ENCODE results near the gene GSTA4.
"Not testable (repeated sequence)": the region's sequence is repeated elsewhere in the genome, so short reads cannot be mapped to it uniquely, and the experiment has no call there.

GSTA4 gene

DNA sequence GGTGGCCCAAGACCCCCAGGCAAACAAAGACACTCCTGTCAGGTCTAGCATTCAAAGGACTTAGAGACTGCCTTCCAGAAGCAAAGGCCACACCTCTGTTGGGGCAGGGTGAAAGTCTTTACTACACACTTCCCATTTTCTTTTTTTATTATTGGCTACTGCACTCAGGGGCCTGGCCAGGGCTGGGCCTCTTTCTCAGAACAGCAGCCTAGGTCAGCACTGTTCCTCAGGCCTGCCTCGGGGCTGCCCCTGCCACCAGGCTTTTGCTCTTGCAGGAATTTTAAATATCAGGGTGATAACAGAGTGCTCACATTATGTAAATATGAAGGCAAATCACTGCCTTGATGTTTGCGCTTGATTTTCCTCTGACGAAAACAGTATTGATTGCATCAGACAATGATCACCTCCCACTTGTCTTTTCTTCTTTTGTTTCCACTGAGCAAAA lies 18.5 kb downstream of the GSTA4 start:
- in situ Hi-C loops (cut with MboI; ENCODE audit: low sequenced_read_pairs) = no loop called here

DNA sequence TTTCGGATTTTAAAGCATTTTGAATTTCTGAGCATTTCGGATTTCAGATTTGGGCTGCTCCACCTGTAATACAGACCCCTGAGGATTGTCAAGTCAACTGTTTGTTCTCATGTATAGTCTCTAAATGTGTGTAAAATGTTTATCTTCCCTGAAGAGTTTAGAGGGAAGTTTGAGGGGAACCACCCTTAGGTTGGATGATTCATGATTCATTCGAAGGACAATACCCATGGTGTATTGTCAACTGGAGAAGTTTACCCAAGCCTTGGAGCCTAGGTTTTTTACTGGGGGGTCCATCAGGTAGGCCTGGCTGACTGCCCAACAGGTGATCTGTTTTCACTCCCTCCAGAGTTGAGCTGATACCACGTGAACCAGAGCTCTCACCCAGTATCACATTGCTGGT lies 18.9 kb downstream of the GSTA4 start:
- in situ Hi-C loops (cut with MboI; ENCODE audit: low sequenced_read_pairs) = no loop called here

- in situ Hi-C loops (cut with MboI; ENCODE audit: low sequenced_read_pairs) = no loop called here
These were observed 19.5 kb downstream of the GSTA4 start for GRCh38 chr6:52975580-52975979.

DNA sequence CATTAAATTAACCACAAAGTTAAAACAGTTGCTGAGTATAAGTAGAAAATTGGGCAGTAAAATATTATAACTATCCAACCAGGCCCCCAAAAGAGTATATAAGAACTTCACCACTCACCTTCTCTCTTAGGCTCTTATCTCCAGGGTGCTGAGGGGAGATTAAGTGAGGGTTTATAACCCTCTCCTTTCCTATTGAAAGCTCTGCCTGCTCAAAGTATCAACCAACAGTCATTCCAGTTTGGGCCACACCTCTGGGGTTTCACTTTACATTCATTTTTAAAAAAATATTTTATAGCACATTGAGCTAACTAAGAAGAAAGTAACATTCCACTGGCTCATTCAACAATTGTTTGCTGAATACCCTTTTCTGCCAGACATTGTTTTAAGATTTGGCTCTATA lies 22.1 kb downstream of the GSTA4 start:
- in situ Hi-C loops (cut with MboI; ENCODE audit: low sequenced_read_pairs) = no loop called here

GRCh38 chr6:52969359-52969758 lies 25.7 kb downstream of the GSTA4 start:
- in situ Hi-C loops (cut with MboI; ENCODE audit: low sequenced_read_pairs) = no loop called here

DNA sequence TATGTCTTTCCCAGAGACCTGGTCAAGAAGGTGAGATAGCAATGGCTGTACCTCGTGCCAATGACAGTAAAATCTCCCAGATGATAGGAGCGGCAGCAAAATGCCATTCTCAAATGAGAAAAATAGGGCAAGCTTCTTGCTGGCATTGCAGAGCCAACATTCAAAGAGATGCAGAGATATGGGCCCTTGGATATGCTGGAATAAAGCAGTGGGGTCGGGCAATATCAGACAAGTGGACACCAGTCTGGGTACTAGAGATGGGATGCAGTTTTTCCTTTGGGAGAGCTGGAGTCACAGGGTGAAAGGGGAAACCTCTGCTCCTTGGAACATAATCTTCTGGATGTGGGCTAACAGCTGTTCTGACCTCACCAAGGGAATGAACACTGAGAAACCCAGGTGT lies 29.0 kb downstream of the GSTA4 start:
- in situ Hi-C loops (cut with MboI; ENCODE audit: low sequenced_read_pairs) = no loop called here

- in situ Hi-C loops (cut with MboI; ENCODE audit: low sequenced_read_pairs) = no loop called here
These were observed 29.7 kb downstream of the GSTA4 start for GRCh38 chr6:52965380-52965779.

DNA sequence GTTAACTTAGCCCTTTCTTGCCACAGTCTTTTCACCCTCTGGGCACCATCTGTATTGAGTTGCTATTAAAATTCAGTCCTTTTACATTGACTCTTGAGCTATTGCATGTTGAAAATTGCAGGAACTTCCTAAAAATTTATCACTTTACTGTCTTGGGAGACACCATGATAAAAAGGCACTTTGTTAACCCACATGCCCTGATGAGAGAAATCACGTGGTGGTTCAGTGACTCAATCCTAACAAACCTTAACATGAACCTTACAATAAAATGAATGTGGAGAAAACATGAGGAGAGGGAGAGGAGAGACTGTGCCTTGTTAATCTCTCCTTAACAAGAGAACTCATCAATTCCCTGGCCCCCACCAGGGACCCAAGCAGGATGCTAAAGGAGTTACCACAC lies 30.8 kb downstream of the GSTA4 start:
- in situ Hi-C loops (cut with MboI; ENCODE audit: low sequenced_read_pairs) = no loop called here

- in situ Hi-C loops (cut with MboI; ENCODE audit: low sequenced_read_pairs) = no loop called here
These were observed 32.4 kb downstream of the GSTA4 start for GRCh38 chr6:52962701-52963100.

- in situ Hi-C loops (cut with MboI; ENCODE audit: low sequenced_read_pairs) = not testable (repeated sequence)
These were observed 34.1 kb downstream of the GSTA4 start for GRCh38 chr6:52961022-52961421.

- in situ Hi-C loops (cut with MboI; ENCODE audit: low sequenced_read_pairs) = not testable (repeated sequence)
These were observed 34.9 kb downstream of the GSTA4 start for GRCh38 chr6:52960211-52960610.

DNA sequence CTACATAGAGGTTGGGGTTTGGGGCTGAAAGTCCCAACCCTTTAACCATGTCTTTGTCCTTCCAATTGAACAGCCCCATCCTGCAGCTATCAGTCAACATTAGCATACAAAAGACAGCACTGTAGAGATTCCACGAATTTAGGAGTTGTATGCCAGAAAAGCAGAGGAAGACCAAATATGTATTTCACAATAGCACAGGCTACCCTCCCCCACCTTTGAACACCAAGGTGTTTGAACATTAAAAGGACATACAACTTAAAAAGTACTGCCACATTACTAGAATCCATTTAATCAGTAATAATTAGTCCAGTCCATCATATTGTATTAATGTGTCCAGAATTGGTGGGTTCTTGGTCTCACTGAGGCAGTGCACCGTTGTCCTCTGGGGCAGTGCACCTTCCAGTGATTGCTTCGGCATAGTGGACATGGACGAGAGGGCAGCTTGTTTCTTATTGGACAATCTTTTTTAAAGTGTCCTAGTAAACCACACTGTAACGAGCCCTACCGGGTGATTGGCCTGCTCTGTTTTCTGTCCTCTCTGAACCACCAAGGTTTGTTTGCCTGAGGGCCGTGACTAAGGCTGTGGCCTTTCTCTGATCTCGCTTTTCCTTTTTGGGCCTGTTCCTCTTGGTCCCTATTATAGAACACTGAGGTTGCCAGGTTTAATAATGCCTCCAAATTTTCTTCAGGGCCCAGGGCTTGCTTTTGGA lies 36.4 kb downstream of the GSTA4 start:
- in situ Hi-C loops (cut with MboI; ENCODE audit: low sequenced_read_pairs) = no loop called here

- in situ Hi-C loops (cut with MboI; ENCODE audit: low sequenced_read_pairs) = no loop called here
These were observed 39.2 kb downstream of the GSTA4 start for GRCh38 chr6:52955871-52956270.

GRCh38 chr6:52953911-52954839 lies 40.9 kb downstream of the GSTA4 start:
- in situ Hi-C loops (cut with MboI; ENCODE audit: low sequenced_read_pairs) = no loop called here

- in situ Hi-C loops (cut with MboI; ENCODE audit: low sequenced_read_pairs) = no loop called here
These were observed 48.8 kb downstream of the GSTA4 start for GRCh38 chr6:52946306-52946705.

- in situ Hi-C loops (cut with MboI; ENCODE audit: low sequenced_read_pairs) = not testable (repeated sequence)
These were observed 52.3 kb downstream of the GSTA4 start for GRCh38 chr6:52942821-52943220.

DNA sequence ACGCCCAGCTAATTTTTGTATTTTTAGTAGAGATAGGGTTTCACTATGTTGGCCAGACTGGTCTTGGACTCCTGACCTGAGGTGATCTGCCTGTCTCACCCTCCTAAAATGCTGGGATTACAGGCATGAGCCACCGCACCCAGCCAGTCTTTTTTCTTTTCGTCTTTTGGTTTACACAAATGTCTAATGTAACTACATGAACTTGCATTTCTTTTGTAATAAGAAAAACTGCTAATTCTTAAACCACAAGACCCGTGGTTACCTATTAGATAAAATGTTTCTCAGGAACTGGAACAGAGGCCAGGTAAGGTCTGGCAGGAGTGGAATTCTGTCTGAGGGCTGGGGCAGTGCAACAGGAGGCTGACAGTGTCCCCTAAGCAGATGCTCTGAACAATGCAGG lies 52.9 kb downstream of the GSTA4 start:
- in situ Hi-C loops (cut with MboI; ENCODE audit: low sequenced_read_pairs) = no loop called here

GRCh38 chr6:52937908-52938307 lies 57.2 kb downstream of the GSTA4 start:
- in situ Hi-C loops (cut with MboI; ENCODE audit: low sequenced_read_pairs) = no loop called here

DNA sequence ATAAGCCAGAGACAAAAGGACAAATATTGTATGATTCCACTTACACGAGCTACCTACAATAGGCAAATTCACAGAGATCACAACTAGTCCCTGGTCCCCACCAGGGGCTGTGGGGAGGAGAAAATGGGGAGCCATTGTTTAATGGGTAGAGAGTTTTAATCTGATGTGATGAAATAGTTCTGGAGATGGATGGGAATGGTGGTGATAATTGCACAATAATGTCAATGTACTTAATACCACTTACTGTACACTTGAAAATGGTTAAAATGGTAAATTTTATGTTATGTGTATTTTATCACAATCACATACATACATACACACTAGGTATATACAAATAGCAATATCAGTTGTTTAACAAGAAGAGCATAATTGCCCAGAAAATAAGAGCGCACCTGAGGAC lies 61.3 kb downstream of the GSTA4 start:
- in situ Hi-C loops (cut with MboI; ENCODE audit: low sequenced_read_pairs) = no loop called here

DNA sequence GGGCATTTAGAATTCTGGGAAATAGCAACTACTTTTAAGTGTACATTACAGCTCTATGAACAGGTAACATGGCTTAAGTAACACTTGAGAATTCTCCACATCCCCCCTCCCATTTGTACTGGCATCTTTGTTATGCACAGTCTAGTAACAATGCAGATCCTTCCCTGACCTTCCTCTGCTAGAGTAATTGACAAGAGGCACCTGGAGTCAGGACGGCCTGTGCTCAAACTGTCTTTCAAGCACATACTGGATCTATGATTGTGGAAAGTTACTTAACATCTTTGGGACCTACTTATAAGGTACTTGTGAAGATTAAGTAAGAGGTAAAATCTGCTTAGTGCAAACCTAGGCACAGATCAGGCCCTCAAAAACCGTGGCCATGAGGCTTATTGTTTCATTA lies 63.7 kb downstream of the GSTA4 start:
- in situ Hi-C loops (cut with MboI; ENCODE audit: low sequenced_read_pairs) = no loop called here

DNA sequence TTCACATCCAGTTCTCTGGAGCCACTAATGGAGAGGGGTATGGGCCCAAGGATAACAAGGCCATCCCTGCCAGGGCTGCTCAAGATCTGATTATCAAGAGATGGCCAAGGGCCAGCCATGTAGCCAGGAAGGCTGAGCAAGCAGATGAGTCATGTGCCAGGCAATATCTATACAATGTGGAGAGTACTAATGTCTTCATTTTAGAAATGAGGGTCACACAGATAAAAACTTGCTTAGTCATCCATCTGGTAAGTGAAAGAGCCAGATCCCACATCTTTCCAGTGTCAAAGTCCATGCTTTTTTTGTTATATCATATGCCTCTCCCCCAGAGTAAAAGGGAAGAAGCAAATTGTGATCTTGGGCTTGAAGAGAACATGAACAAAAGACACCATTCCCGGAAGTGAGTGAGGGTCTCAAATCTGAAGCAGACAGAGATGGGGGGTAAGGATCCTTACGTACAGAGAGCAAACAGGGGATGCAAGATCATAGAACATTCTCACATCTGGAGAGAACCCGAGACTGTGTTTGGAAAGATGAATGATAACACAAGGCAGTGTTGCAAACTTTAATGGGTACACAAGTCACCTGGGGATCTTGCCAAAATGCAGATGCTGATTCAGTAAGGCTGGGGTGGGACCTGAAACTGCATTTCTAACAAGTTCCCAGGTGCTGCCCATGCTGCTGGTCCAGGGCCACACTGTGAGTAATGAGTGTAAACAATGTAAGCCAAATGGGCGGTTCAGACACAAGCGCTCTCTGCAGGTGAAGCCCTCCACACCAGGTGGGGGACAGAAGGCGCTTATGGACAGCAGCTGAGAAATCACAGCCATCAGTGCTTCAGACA lies 65.5 kb downstream of the GSTA4 start:
- in situ Hi-C loops (cut with MboI; ENCODE audit: low sequenced_read_pairs) = no loop called here

Measured in HL-60/S4 treated with phorbol 12-myristate 13-acetate at 8.2 ng/mL for 4 days and 3 days (cell line).